CD4-positive, alpha-beta T cell treated with Interleukin-4 for 4 hours (primary cell): ENCODE data around the gene LAMA3.

Source experiments
- DNase-seq: peaks from one replicate; pipeline ENCODE4 v3.0.0-alpha.2; 2020

The LAMA3 gene

DNA sequence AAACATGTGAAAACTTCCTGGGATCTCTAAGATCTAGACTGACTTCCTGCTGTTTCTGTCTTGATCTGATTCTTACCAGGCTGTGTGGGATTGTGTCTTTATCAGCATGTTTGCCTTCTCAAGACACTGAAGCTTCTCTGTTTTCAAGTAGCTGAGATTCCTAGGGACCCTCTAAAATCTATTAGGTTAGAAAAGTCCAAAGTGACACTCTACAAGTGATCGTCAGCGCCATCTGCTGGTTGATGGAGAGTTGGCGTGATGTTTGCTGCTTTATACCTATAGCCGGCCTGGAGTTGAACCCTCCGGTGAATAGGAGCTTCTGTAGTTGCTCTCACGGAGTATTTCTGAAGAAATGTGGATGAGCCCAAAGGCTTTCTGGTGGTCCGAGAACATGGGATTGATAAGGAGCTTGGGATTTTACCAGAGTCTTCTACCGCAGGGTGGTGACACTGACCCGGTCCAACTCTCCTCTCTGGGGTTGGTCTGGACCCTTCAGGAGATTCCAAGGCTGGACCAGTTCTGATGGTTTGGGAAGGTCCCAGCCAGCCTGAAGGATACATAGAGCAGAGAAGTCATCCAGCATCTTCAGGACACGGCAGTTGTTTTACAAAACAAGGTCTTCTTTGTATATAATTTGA, 229.3 kb downstream of the LAMA3 start:
- DNase-seq: peak; percentile 78

DNA sequence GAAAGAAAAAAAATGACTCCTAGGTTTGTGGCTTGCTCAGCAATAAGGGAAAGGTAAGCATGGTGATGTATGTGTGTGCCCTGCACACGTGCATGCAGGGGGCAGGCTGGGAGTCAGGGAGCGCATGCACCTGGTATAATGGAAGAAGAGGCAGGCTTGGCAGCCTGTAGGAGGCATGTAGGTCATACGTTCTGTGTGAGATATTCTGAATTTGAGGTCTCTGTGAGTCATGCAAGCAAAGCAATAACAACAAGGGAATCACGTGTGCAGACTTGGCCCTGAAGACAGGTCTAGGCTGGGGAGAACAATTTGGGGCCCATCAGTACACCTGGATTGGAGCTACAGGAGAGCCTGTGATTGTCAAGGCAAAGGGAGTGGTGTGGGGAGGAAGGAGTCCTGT, 230.8 kb downstream of the LAMA3 start:
- DNase-seq: peak; percentile 23

DNA sequence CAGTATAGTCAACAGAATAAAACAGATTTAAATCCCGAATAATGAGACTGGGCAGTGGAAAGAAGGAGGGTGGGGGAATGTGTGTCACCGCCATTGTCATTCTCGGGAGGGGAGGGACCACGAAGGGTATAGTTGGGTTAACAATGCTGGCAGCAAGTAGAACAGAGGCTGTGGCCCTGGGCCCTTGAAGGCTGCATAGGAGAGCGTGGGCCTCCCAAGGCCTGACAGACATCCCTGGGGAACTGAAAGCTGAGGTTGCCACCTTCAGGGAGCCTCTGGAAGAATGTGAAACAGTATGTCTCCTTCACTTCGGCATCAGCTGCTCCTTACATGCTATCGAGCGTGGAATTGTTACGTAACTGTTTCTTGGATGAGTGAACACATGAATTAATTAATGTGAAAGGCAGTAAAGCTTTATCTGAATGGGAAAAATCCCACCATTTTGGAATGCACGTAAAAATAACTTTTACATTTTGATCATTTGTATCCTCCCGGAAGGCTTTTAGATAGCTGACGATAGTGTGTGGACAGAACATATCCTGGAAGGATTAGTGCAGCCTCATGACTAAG, 232.5 kb downstream of the LAMA3 start:
- no peak for DNase-seq

DNA sequence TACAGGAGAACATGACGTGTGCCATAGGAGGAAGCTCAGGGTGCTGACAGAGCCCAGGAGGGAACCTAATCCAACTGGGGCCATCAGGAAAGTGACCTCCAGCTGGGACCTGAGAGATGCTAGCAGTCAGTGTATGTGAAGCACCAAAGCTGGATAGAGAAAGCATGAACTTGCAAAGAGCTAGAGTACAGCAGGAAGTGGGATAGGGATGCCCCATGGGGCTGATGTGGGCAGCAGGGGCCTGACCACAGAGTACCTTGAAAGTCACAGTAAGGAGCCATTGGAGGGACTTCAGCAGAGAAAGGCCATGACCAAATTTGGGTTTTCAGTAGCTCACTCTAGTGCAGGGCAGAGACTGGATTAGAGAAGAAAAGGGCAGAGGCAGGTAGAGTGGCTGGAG, 233.7 kb downstream of the LAMA3 start:
- DNase-seq: no peak

GRCh38 chr18:23924813-23925212, 235.6 kb downstream of the LAMA3 start:
- no peak for DNase-seq

GRCh38 chr18:23926571-23926970, 237.3 kb downstream of the LAMA3 start:
- DNase-seq: no peak

DNA sequence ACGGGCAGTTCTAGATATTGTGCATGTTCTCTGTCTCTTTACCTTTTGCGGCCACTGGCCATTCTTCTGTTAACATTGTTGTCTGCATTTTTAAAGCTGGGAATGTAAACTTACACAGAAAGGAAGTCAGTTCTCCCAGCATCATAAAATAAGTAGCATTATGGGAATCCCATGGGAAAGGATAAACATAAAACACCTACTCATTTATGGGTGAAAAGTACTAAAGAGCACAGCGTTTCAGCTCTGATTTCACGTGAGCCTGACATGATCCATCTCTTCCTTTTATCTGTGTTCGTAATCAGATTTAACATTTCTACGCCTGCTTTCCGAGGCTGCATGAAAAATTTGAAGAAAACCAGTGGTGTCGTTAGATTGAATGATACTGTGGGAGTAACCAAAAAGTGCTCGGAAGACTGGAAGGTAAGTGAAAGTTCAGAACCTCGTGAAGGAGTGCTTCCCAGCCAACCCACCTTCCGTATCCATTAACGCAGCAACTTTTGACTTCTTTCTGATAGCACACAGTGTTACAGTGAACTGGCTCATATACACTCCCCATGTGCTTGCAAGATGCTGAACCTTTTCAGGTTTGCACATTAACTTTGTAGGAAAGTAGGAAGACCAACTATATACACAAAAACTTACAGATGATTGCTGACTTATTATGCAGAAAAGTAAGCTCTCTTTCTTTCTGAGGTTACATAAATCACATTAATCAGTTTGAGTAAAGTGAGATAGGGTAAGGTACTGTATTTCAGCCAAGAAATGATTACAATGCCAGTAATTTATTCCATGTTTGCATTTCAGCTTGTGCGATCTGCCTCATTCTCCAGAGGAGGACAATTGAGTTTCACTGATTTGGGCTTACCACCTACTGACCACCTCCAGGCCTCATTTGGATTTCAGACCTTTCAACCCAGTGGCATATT, 238.8 kb downstream of the LAMA3 start:
- DNase-seq: no peak

DNA sequence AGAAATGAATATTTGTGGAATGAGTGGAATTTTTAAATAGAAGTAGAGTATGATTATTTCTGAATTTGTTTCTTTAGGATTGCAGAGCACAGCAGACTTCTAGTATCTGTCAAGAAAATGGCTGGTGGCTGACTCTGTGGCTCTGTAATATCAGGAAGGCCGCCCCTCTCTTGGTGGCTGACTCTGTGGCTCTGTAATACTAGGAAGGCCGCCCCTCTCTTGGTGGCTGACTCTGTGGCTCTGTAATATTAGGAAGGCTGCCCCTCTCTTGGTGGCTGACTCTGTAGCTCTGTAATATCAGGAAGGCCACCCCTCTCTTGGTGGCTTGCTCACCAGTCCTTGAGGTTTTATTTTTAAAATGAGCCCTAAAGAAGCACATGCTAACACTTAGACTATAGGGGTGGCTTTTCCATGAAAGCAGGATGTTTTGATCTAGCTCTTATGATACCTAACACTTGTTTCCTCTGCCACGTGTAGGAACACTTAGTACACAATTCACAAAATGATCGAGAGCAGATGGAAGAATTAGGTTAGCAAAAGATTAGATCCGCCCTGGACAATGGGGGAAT, 240.2 kb downstream of the LAMA3 start:
- peak; percentile 6 for DNase-seq

DNA sequence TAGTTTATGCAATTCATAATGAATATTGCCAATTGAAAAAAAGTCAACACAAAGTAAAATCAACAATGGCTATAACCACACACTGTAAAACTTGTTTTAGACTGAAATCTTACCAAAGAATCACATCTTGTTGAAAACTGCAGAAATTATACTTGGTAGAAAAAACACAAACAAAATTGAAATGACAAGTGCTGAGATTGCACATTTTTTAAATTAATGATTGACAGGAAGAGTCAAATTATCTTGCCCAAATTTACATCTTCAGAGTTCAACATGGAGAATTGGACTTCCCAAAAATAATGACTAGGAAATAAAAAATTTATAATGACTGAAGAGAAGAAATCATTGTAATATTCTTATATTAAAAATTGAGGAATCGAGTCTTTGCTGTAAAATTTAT, 240.7 kb downstream of the LAMA3 start:
- DNase-seq: no peak

- DNase-seq: no peak
These were observed 243.3 kb downstream of the LAMA3 start for GRCh38 chr18:23932385-23933067.

DNA sequence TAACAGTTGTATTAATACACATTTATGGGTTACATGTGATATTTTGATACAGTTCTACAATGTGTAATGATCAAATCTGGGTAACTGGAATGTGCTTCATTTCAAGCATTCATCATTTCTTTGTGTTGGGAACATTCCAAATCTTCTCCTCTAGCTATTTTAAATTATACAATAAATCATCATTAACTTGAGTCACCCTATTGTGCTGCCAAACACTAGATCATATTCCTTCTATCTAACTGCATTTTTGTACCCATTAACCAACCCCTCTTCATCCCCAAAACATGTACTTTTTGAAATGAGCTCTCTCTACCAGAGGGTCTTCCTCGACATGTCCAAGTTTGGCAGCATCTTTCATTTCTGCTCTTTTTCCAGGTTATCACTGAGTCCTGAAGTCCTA, 244.2 kb downstream of the LAMA3 start:
- DNase-seq: no peak

GRCh38 chr18:23934252-23934651, 245.0 kb downstream of the LAMA3 start:
- DNase-seq: no peak

- DNase-seq: no peak
These were observed 245.6 kb downstream of the LAMA3 start for GRCh38 chr18:23934863-23935262.

- peak; percentile 36 for DNase-seq
These were observed 246.6 kb downstream of the LAMA3 start for GRCh38 chr18:23935804-23936203.

GRCh38 chr18:23936381-23936958, 247.2 kb downstream of the LAMA3 start:
- no peak for DNase-seq

DNA sequence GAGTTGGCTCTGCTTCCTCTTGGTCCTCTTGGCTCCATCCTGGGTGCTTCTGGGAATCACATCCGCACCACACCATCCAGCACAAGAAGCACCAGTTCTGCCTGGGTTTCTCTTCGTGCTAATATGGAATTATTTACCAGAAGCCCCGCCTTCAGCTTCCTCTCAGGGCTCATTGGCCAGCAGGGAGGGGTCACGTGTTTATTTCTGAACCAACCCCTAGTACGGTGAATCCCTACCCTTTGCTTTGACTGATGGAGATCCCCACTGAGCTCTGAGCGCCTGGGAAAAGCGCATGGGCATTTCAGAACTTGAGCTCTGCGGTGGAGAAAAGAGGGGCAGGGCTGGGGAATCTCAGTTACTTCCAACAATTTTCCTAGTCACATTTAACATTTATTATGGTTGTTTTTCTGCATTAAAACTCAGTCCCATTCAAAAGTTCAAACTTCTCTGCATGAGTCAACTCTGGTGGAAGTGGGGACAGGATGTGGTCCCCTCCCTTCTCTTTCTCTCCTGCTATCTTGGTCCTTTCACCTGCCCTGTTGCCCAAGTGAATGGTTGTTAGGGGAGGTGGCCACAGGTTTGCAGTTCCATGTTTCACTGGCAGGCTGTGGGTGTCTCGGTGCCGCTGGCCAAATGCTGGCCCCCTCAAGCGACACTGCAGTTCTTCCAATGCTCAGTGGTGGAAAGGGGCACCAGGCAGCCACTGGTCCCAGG, 248.9 kb downstream of the LAMA3 start:
- peak; percentile 27 for DNase-seq

DNA sequence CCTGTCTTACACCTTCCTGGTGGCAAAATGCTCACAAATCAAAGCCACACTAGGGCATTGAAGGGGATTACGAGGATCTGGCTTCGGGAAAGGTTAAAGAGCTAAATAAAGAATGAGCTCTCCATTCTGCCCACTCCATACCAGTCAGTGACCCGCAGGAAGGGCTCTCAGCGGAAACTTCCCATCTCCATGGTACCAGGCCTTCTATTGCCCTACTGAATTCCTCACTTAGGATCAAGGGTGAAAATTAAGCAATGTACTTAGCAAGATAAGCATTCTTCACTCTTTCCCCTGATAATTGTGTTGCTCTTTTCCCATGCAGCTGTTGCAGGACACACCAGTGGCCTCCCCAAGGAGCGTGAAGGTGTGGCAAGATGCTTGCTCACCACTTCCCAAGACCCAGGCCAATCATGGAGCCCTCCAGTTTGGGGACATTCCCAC, 249.7 kb downstream of the LAMA3 start:
- DNase-seq: no peak

DNA sequence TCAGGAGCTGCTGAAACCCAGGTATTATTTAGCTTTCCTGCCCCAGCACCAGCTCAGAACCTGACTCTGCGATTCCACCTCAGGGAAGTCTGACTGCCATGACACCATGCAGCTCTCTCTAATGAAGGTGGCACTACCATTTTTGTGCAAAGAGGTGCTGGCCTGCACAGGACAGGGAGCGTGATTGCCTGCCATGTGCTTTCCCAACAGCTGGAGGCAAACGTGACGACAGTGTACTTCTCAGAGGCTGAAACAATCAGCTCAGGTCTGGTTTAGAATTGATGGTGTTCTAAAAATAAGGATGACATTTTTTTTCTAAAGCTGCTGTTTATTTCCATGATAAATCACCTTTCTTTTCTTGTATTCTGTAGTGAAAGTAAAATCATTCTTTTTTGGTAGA, 250.1 kb downstream of the LAMA3 start:
- no peak for DNase-seq

DNA sequence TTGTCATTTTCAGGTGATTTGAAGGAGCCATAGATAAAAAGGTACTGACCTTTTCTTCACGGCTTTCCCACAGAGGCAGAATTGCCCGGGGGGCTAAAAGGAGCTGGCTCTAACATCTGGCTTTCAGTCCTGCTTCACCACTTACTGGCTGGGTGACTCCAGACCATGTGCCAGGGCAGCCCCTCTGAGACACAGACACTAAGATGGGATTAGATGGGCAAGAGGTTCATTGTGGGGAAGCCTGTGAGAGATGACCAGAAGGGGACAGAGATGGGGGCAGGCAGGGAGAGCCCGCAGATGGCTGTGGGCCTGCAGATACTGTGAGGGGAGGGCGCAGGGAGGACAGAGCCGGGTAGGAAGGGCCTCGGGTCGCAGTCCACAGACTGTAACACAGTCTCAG, 250.6 kb downstream of the LAMA3 start:
- DNase-seq: no peak

DNA sequence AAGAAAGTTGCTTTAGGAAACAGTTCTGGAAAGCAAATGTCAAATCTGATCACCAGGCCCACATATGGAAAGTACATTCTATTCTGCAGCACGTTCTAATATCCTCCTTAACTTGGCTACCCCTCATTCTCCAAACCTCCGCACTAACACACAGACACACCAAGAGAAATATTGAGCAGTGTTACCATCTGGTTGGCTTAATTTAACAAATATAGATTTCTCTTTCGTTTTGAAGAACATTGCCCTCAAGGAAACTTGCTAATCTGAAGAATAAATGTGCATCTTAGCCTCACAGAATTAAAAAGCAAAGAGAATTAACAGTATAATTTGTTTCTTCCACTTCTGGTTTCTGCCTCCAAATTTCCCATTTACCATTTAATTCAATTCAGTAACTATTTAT, 252.5 kb downstream of the LAMA3 start:
- no peak for DNase-seq

GRCh38 chr18:23943104-23943503, 253.9 kb downstream of the LAMA3 start:
- no peak for DNase-seq
